Measurements from ENCODE around the gene SUPT3H. TPM values are rescaled to one million over a fixed set of nuclear protein-coding genes. Genes with fewer than 3 reads are reported as not detected.
"Not testable (repeated sequence)": the region's sequence is repeated elsewhere in the genome, so short reads cannot be mapped to it uniquely, and the experiment has no call there.

The SUPT3H gene
- total RNA-seq, 2 experiments from 2014 or later, result 13.6 to 14.4 TPM

- peaks cover 10% of the 10 kb centered on the region for H3K4me1 Mint-ChIP-seq
- no peaks in the 10 kb centered on the region for H3K27me3 Mint-ChIP-seq
- H3K4me3 Mint-ChIP-seq, result no peak overlapping the region
- no peak for DNase-seq
- peaks cover 40% of the 10 kb centered on the region for H3K9me3 Mint-ChIP-seq
- no peak overlapping the region for H3K27ac Mint-ChIP-seq
- peaks cover 33% of the 10 kb centered on the region for H3K36me3 Mint-ChIP-seq
Measured at GRCh38 chr6:45082091-45082490, 295.6 kb downstream of the SUPT3H start.

- Mint-ChIP-seq H3K27me3 (no peaks in the 10 kb centered on the region), H3K36me3 (peaks cover 33% of the 10 kb centered on the region), H3K9me3 (peaks cover 43% of the 10 kb centered on the region), H3K4me3 (no peak overlapping the region), H3K27ac (no peak overlapping the region), H3K4me1 (peaks cover 10% of the 10 kb centered on the region)
- no peak for DNase-seq
Measured at GRCh38 chr6:45081634-45082033, 296.1 kb downstream of the SUPT3H start.

GRCh38 chr6:45078432-45078831 lies 299.3 kb downstream of the SUPT3H start:
- peaks cover 28% of the 10 kb centered on the region for H3K36me3 Mint-ChIP-seq
- H3K4me1 Mint-ChIP-seq, result peaks cover 16% of the 10 kb centered on the region
- no peak overlapping the region for H3K4me3 Mint-ChIP-seq
- H3K27ac Mint-ChIP-seq, result no peak overlapping the region
- no peak for DNase-seq
- no peaks in the 10 kb centered on the region for H3K27me3 Mint-ChIP-seq
- H3K9me3 Mint-ChIP-seq, result peaks cover 34% of the 10 kb centered on the region

GRCh38 chr6:45076217-45076930 lies 301.4 kb downstream of the SUPT3H start:
- peaks cover 27% of the 10 kb centered on the region for H3K36me3 Mint-ChIP-seq
- H3K9me3 Mint-ChIP-seq, result peaks cover 30% of the 10 kb centered on the region
- H3K27ac Mint-ChIP-seq, result no peak overlapping the region
- H3K27me3 Mint-ChIP-seq, result no peaks in the 10 kb centered on the region
- peaks cover 33% of the 10 kb centered on the region for H3K4me1 Mint-ChIP-seq
- H3K4me3 Mint-ChIP-seq, result no peak overlapping the region
- no peak for DNase-seq

GRCh38 chr6:45075246-45075645 lies 302.5 kb downstream of the SUPT3H start:
- peaks cover 27% of the 10 kb centered on the region for H3K36me3 Mint-ChIP-seq
- H3K9me3 Mint-ChIP-seq, result peaks cover 28% of the 10 kb centered on the region
- H3K27ac Mint-ChIP-seq, result no peak overlapping the region
- DNase-seq, result no peak
- H3K4me1 Mint-ChIP-seq, result peaks cover 35% of the 10 kb centered on the region
- H3K4me3 Mint-ChIP-seq, result no peak overlapping the region
- no peaks in the 10 kb centered on the region for H3K27me3 Mint-ChIP-seq

GRCh38 chr6:45074439-45074838 lies 303.3 kb downstream of the SUPT3H start:
- Mint-ChIP-seq H3K4me1 (peaks cover 35% of the 10 kb centered on the region), H3K36me3 (peaks cover 20% of the 10 kb centered on the region), H3K9me3 (peaks cover 22% of the 10 kb centered on the region), H3K27ac (no peak overlapping the region), H3K27me3 (no peaks in the 10 kb centered on the region), H3K4me3 (no peak overlapping the region)
- no peak for DNase-seq

GRCh38 chr6:45073771-45074170 lies 304.0 kb downstream of the SUPT3H start:
- Mint-ChIP-seq H3K9me3 (peaks cover 16% of the 10 kb centered on the region), H3K4me3 (no peak overlapping the region), H3K27ac (peak overlapping the region; percentile 66), H3K36me3 (peaks cover 13% of the 10 kb centered on the region), H3K4me1 (peaks cover 35% of the 10 kb centered on the region), H3K27me3 (no peaks in the 10 kb centered on the region)
- no peak for DNase-seq

- no peak for DNase-seq
- Mint-ChIP-seq H3K36me3 (peaks cover 2% of the 10 kb centered on the region), H3K9me3 (peaks cover 5% of the 10 kb centered on the region), H3K27me3 (no peaks in the 10 kb centered on the region), H3K4me3 (no peak overlapping the region), H3K4me1 (peaks cover 35% of the 10 kb centered on the region), H3K27ac (peak overlapping the region; percentile 48)
Measured at GRCh38 chr6:45072673-45073072, 305.1 kb downstream of the SUPT3H start.

- H3K4me1 Mint-ChIP-seq, result peaks cover 35% of the 10 kb centered on the region
- peaks cover 3% of the 10 kb centered on the region for H3K9me3 Mint-ChIP-seq
- H3K27me3 Mint-ChIP-seq, result no peaks in the 10 kb centered on the region
- no peak for DNase-seq
- H3K4me3 Mint-ChIP-seq, result no peak overlapping the region
- H3K36me3 Mint-ChIP-seq, result no peaks in the 10 kb centered on the region
- no peak overlapping the region for H3K27ac Mint-ChIP-seq
Measured at GRCh38 chr6:45072016-45072415, 305.7 kb downstream of the SUPT3H start.

- H3K4me3 Mint-ChIP-seq, result no peak overlapping the region
- H3K4me1 Mint-ChIP-seq, result peaks cover 22% of the 10 kb centered on the region
- H3K36me3 Mint-ChIP-seq, result no peaks in the 10 kb centered on the region
- H3K27me3 Mint-ChIP-seq, result no peaks in the 10 kb centered on the region
- no peaks in the 10 kb centered on the region for H3K9me3 Mint-ChIP-seq
- no peak for DNase-seq
- no peak overlapping the region for H3K27ac Mint-ChIP-seq
Measured at GRCh38 chr6:45069091-45069490, 308.6 kb downstream of the SUPT3H start.

GRCh38 chr6:45067446-45067845 lies 310.3 kb downstream of the SUPT3H start:
- H3K27ac Mint-ChIP-seq, H3K9me3 Mint-ChIP-seq, H3K4me3 Mint-ChIP-seq, H3K27me3 Mint-ChIP-seq, H3K4me1 Mint-ChIP-seq, DNase-seq, H3K36me3 Mint-ChIP-seq: not testable (repeated sequence)

- not testable (repeated sequence) for DNase-seq, H3K27ac Mint-ChIP-seq, H3K4me3 Mint-ChIP-seq, H3K4me1 Mint-ChIP-seq, H3K27me3 Mint-ChIP-seq
- Mint-ChIP-seq H3K9me3 (peaks cover 16% of the 10 kb centered on the region), H3K36me3 (peaks cover 16% of the 10 kb centered on the region)
Measured at GRCh38 chr6:45062659-45063058, 315.1 kb downstream of the SUPT3H start.

GRCh38 chr6:45057711-45058110 lies 320.0 kb downstream of the SUPT3H start:
- Mint-ChIP-seq H3K27ac (no peak overlapping the region), H3K4me3 (no peak overlapping the region), H3K9me3 (peaks cover 16% of the 10 kb centered on the region), H3K4me1 (peaks cover 17% of the 10 kb centered on the region), H3K36me3 (peaks cover 22% of the 10 kb centered on the region), H3K27me3 (no peaks in the 10 kb centered on the region)
- DNase-seq, result no peak

GRCh38 chr6:45054610-45055009 lies 323.1 kb downstream of the SUPT3H start:
- no peak overlapping the region for H3K27ac Mint-ChIP-seq
- peaks cover 35% of the 10 kb centered on the region for H3K4me1 Mint-ChIP-seq
- H3K36me3 Mint-ChIP-seq, result peaks cover 14% of the 10 kb centered on the region
- DNase-seq, result no peak
- H3K4me3 Mint-ChIP-seq, result no peak overlapping the region
- no peaks in the 10 kb centered on the region for H3K27me3 Mint-ChIP-seq
- H3K9me3 Mint-ChIP-seq, result peaks cover 4% of the 10 kb centered on the region

GRCh38 chr6:45052325-45052724 lies 325.4 kb downstream of the SUPT3H start:
- no peak overlapping the region for H3K4me3 Mint-ChIP-seq
- peaks cover 53% of the 10 kb centered on the region for H3K4me1 Mint-ChIP-seq
- H3K9me3 Mint-ChIP-seq, result peaks cover 11% of the 10 kb centered on the region
- H3K27ac Mint-ChIP-seq, result no peak overlapping the region
- no peak for DNase-seq
- peaks cover 30% of the 10 kb centered on the region for H3K36me3 Mint-ChIP-seq
- no peaks in the 10 kb centered on the region for H3K27me3 Mint-ChIP-seq

- Mint-ChIP-seq H3K4me3 (no peak overlapping the region), H3K36me3 (peaks cover 27% of the 10 kb centered on the region), H3K9me3 (peaks cover 14% of the 10 kb centered on the region), H3K27ac (peak overlapping the region; percentile 65), H3K4me1 (peaks cover 58% of the 10 kb centered on the region), H3K27me3 (no peaks in the 10 kb centered on the region)
- DNase-seq, result no peak
Measured at GRCh38 chr6:45049188-45049843, 328.4 kb downstream of the SUPT3H start.

All from activated naive CD8-positive, alpha-beta T cell treated with anti-CD3 and anti-CD28 coated beads for 36 hours (primary cell).